ENCODE data around the gene EIF5A. TPM values are rescaled to one million over a fixed set of nuclear protein-coding genes. Genes with fewer than 3 reads are reported as not detected.

EIF5A gene
- total RNA-seq, 1 experiment from 2014 or later, result 1,139 TPM

- Histone ChIP-seq H3K9me2 (ENCODE audit: insufficient read depth) (no peaks in the 10 kb centered on the region), H3K27ac (ENCODE audit: low read depth, low read length) (no peak overlapping the region), H3K36me3 (ENCODE audit: control insufficient read depth in 1 of 2, insufficient read depth in 2 of 2, low read length in 2 of 2) (no peaks in the 10 kb centered on the region), H3K27me3 (ENCODE audit: insufficient read depth, low read length) (no peaks in the 10 kb centered on the region), H3K4me2 (ENCODE audit: low read length) (peak overlapping the region; percentile 98; the same call in 1 of the 2 replicates), H3K9me3 (ENCODE audit: control insufficient read depth in 1 of 2, insufficient read depth in 1 of 2, low read depth in 1 of 2, low read length in 2 of 2) (no peaks in the 10 kb centered on the region), H3K4me3 (replicated peaks in 1 of 2; ENCODE audit: low read depth in 1 of 2, low read length in 2 of 2) (no peak overlapping the region), H2AFZ (ENCODE audit: low read depth, low read length, poor library complexity, severe bottlenecking) (no peak overlapping the region), H3K4me1 (ENCODE audit: control insufficient read depth in 1 of 2, insufficient read depth in 2 of 2, low read length in 2 of 2) (peaks cover 13 to 34% of the 10 kb centered on the region in 2 experiments), H3K79me2 (ENCODE audit: insufficient read depth, low read length) (no peaks in the 10 kb centered on the region), H4K20me1 (ENCODE audit: insufficient read depth) (no peaks in the 10 kb centered on the region), H3K9ac (ENCODE audit: low read length) (peak overlapping the region; percentile 3; the same call in 1 of the 2 replicates)
- intact Hi-C loops (cut with micrococcal nuclease), result no loop called here
- ATAC-seq (no peak), DNase-seq (ENCODE audit: low read depth, low spot score) (no peak)
- POLR2A ChIA-PET, result interaction anchor here (0.6 kb wide), 1 partner anchor 259 kb away, joined by 3 read pairs; no protein-coding TSS in a partner anchor
- RAD21 ChIA-PET (ENCODE audit: low non-redundant PET in 1 of 2, low total read pairs in 2 of 2, uncharacterized antibody in 2 of 2, unreplicated experiment in 2 of 2), result no interaction called here
- CTCF ChIA-PET, result interaction anchor here (1.2 kb wide), 1 partner anchor 13 kb away, joined by 3 read pairs; no protein-coding TSS in a partner anchor
- TF ChIP-seq SP1 (IDR thresholded peaks at IDR 0.05; ENCODE audit: low read depth), result no peak
- no peak for TF ChIP-seq REST (IDR thresholded peaks at IDR 0.05; ENCODE audit: low read depth)
- TF ChIP-seq MAX (IDR thresholded peaks at IDR 0.05), result no peak
- TF ChIP-seq ZBTB33 (IDR thresholded peaks at IDR 0.05; ENCODE audit: extremely low read depth, insufficient replicate concordance, low read length), result no peak
- TF ChIP-seq CTCF (IDR thresholded peaks at IDR 0.05 in 2 of 3, conservative IDR thresholded peaks at IDR 0.05 in 1 of 3; ENCODE audit: borderline replicate concordance in 1 of 3, insufficient read depth in 1 of 3, low read depth in 2 of 3, low read length in 2 of 3), result no peak
- TF ChIP-seq CBX3 (IDR thresholded peaks at IDR 0.05; ENCODE audit: low read depth), result no peak
- no peak for TF ChIP-seq CEBPB (IDR thresholded peaks at IDR 0.05; ENCODE audit: low read depth)
- BruUV-seq (replicated peaks), result no TSS peak
These were observed 24.6 kb upstream of the EIF5A start for GRCh38 chr17:7282752-7283321.

All from HCT116 (cell line).